Measurements from ENCODE around the gene DNAH11.
"Not testable (repeated sequence)": the region's sequence is repeated elsewhere in the genome, so short reads cannot be mapped to it uniquely, and the experiment has no call there.

The DNAH11 gene

DNA sequence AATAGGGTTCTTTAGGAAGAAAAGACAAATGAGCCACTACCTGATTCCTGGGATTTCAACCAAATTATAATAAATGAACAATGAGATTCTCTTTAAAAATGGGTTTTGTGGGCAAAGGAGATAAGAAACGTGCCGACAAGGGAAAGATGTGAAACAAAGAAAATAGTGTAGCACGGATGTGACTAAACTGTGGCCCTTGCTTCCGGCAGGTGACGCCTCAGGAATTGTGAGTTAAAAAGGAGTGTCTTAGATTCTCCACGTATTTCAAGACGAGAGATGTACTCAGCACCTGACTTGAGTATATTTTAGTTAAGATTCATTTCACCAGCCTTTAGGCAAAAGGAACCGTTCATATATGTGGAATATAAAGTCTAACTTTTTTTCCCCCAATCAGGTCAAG, 75.9 kb downstream of the DNAH11 start:
- no peak for DNase-seq (ENCODE audit: low read depth in 2 of 2)

DNA sequence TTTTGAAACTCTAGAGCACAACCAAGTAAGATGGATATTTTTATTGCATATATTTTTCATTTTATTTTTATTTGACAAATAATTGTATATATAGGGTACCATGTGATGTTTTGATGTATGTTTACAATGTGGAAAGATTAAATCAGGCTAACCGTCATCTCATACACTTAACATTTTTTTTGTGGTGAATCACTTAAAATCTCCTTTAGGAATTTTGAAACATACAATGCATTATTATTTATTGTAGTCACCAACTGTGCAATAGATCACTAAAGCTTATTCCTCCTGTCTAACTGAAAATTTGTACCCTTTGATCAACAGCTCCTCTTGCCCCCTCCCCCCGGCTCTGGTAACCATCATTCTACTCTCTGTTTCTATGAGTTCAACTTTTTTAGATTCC, 77.2 kb downstream of the DNAH11 start:
- DNase-seq (ENCODE audit: low read depth in 2 of 2), result no peak

DNA sequence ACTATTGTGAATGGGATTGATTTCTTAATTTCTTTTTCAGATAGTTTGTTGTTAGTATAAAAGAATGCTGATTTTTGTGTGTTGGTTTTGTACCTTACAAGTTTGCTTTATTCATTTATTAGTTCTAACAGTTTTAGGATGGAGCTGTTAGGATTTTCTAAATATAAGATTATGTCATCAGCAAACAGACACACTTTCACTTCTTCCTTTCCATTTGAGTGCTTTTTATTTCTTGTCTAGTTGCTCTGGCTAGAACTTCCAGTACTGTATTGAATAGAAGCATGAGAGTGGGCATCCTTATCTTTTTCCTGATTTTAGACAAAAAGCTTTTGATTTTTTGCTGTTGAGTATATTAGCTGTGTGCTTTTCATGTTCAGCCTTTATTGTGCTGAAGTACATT, 81.5 kb downstream of the DNAH11 start:
- no peak for DNase-seq (ENCODE audit: low read depth in 2 of 2)

DNA sequence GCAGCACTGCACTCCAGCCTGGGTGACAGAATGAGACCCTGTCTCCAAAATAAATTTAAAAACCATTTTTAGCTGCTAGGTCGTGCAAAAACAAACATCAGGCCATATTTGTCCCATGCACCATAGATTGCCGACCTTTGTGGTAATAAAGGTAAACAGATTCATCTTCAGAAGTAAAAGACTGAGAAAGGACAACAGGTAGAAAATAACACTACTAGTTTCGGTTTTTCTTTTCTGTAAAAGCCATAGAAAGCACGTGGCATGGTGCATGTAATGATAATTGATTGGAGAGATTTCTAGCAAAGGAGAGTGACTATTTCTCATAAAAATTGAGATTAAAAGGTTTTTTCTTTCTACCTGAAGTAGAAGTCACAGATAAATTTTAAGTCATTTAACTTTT, 93.9 kb downstream of the DNAH11 start:
- no peak for DNase-seq (ENCODE audit: low read depth in 2 of 2)

DNA sequence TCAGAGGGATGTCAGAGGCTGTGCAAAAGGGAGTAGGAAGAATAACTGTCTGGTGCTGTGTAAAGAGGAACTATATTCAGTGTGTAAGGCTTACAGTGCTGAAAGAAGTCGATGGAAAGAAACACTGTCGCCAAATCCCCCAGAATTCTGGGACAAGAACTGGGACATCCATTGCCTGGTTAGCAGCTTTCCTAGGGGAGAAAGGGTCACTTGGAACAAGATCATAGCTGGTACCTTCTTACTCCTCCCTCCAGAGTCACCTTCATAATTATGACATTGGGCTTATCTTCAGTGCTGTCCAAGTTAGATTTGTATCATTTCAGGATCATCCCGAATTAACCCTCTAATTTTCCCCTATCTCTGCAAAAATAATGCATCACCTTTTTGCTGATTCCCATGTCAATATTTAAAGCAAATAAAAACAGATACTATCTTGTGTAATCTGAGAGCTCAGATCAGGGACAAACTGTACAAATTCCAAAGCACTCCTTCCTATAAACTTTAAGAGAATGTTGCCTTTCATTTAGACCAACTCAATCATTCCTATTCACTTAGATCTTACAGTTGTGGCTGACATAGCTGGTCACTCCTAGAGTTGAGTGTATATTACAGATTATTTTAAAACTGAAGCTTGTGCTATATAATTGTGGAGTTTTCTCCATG, 96.5 kb downstream of the DNAH11 start:
- DNase-seq (ENCODE audit: low read depth in 2 of 2), result no peak

DNA sequence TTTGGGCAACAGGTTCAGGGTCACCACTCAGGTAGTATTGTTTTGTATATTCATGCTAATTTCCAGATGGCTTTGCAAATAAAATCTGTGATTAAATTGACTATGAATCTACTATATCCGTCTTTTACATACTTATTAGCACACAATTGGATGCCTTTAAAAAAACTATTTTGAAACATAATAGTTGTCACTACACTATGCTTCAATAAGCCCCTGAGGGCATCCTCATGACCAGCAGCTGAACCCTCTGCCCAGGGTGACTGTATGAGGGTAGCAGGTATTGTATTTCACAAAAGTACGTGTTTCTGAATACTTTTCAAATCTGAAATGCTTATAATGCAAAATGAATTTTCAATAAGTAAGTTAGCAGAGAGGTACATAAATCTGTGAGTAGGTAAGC, 97.3 kb downstream of the DNAH11 start:
- no peak for DNase-seq (ENCODE audit: low read depth in 2 of 2)

DNA sequence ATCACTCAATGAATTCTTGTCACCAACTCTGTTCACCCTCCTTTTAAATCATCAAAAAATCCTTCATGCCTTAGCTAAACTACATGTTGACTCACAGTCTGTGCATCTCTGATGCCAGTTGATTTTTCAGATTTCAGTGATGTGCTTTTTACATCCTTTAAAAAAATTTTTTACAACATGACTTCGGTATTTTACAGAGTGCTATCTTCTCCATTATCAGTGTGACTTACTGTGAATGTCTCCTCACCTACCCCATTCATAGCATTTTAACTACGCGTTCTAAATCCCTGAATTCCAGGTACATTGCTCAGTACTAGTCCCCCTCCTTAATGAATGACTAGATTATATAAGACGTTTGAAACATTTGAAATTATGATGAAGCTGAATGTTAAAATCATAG, 98.7 kb downstream of the DNAH11 start:
- no peak for DNase-seq (ENCODE audit: low read depth in 2 of 2)

DNA sequence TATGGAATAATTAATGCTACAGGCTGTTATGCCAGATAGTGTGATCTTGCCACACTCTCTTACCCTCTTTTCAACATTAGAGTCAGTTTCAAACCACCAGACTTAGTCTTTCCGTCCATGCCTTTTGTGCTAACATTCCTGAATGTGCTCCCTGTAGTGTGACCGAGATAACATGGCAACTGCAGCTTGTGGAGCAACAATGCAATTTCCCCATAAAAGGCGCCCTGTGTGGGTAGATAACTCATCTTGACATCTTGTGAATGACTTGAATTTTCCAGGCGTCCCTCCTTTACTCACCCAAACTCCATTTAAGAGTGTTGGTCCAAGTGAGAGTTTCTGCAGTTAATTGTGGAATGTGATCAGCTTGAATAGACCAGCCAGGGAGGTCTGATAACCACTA, 99.6 kb downstream of the DNAH11 start:
- DNase-seq (ENCODE audit: low read depth in 2 of 2), result no peak

DNA sequence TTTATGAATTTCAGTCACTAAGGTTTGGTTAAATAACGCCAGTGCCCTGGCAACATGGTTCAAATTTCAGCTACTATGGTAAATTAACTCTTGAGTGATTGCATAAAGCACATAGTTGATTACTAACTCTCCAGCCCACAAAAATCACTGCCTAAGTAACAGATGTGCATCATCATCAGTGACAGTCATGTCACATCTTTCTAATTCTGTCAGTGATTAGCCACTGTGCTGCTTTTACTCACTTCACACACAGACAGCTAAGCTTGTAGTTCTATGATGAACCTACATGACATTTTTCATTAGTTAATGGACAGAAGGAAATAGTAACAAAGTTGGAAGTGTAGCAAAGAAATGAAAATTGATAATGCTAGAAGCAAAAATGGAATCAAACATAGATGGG, 108.9 kb downstream of the DNAH11 start:
- DNase-seq (ENCODE audit: low read depth in 2 of 2), result no peak

DNA sequence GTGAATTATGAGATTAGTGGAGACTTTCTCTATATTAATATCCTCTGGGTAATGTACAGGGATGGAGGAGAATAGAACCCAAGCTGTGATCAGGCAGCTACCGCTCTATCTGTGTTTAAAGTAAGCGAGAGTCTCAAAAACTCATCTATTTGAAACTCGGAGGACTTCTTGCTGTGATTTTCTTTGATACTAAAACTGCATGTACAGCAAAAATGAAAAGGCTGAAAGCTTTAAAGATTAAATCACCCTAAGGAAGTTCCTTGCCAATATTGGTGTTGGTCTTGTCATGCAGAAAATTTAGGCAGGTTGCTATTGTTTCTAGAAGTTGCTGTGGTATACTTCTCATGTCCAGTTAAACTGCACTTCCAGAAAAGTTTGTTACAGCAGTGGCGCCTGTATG, 110.8 kb downstream of the DNAH11 start:
- no peak for DNase-seq (ENCODE audit: low read depth in 2 of 2)

DNA sequence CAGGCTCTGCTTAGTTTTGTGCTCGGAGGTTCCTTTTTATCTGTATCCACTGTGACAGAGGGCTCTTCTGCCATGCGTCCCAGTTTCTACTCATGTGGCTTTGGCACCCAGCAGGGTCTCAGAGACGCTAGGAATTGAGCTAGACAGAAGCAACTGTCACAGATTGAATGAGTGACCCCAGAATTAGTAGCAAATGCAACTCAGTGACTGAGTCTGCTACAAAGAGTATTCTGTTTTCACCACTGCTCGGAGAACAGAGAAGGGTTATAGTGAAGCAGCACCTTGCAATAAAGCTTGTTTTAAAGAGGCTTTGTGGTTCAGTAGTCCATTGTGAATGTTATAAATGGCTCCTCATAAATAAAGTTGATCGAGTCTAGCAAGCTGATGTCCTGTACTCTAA, 113.2 kb downstream of the DNAH11 start:
- DNase-seq (ENCODE audit: low read depth in 2 of 2), result no peak

DNA sequence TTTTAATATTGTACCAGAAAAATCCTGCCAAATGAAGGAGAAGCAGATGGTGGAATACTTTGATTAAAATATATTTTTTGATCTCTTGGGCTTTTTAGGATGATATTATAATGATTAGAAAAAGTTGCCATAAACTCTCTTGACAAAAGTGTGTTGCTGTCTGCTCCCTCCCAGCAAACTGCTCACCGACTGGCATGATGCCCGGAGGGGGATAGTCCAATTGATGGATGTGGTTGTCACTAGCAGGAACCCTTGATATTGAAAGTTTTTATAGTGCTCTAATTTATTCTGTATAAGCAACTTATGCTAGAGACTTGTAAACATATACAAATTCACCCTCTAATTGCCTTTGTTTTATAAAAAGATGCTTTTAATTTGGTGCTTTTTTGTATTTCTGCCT, 114.0 kb downstream of the DNAH11 start:
- DNase-seq (ENCODE audit: low read depth in 2 of 2), result no peak

DNA sequence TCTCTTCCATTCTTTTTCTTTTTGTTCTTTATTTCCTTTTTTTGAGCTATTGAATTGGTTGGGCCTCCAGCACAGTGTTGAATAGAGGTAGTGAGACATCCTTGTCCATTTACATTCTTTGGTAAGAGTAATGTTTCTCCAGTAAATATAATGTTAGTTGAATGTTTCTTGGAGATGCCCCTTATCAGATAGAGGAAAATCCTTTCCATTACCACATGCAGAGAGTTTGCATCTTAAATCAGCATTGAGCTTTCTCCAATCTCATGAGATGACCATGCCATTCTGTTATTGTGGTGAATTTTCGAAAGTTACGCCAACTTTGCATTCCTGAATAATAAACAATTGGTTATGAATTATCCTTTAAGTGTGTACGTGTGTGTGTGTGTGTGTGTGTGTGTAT, 127.7 kb downstream of the DNAH11 start:
- DNase-seq (ENCODE audit: low read depth in 2 of 2), result no peak

DNA sequence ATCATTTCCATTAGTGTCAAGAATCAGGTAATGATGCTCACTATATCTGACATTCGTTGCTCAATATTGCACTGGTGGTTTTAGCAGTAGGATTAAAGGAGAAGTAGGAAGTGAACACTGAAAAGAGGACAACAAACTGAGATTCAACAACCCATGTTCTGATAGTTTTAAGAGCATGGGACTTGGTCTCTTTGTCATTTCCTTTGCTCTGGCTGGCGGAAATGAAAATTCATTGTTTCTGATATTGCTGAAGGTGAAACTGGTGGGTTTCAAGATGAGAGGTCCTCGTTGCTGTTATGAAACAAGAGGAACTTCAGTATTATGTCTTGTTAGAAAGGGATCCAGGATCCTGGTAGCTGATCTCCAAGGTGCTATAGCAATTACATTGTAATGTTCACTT, 129.0 kb downstream of the DNAH11 start:
- DNase-seq (ENCODE audit: low read depth in 2 of 2), result no peak

DNA sequence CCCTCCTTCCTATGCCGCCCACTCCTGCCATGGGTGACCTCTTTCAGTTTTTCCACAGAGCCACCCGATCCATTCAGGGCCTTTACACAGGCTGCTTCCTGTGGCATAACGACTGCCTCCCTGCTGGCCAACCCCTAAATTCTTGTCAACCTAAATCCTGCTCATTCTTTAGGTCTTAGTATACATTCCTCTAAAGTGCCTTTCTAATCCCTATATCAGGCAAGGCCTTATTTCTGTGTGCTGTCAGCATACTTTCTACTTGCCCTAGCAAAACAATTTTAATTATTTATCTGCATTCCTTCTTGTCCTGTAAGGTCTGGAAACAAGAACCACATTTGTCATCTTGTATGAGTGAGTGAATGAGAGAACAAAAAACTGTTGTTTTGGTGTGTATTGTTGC, 132.4 kb downstream of the DNAH11 start:
- no peak for DNase-seq (ENCODE audit: low read depth in 2 of 2)

DNA sequence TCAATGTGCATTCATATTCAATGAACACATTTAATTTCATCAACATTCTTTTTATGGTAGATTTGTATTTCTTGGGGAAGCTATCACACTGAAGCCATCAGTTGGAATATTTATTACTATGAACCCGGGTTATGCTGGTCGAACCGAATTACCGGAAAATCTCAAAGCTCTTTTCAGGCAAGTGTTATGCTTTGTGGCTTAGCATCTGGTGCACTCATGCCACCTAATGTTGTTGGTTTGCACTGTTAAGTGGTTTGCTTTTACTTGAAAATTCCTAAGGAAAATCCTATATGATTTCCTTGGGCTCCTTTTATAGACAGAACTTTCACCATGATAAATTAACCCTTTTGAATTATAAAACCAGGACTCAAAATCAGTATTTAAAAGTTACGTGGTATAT, 147.9 kb downstream of the DNAH11 start:
- DNase-seq (ENCODE audit: low read depth in 2 of 2), result no peak

DNA sequence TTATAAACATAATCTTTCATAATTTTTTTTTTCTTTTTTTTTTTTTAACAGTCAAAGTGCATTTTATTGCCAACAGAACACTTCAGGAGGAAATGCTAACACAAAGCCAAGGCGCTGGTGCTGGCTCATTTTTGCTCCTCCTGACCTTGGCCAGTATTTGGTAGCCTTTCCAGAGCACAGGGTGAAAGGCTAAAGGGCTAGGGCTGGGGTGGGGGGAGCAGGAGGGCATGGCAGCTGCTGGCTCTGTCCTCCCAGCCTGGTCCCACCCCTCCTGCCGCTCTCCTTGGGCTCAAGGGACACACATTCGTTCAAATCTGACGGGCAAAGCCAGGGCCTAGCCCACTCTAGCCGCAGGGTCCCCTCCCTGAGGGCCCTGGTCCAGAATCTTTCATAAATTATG, 148.3 kb downstream of the DNAH11 start:
- DNase-seq (ENCODE audit: low read depth in 2 of 2), result not testable (repeated sequence)

DNA sequence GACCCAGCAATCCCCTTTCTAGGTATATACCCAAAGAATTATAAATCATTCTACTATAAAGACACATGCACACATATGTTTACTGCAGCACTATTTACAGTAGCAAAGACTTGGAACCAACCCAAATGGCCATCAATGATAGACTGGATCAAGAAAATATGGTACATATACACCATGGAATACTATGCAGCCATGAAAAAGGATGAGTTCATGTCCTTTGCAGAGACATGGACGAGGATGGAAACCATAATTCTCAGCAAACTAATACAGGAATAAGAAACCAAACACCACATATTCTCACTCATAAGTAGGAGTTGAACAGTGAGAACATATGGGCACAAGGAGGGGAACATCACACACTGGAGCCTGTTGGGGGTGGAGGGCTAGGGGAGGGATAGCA, 157.7 kb downstream of the DNAH11 start:
- DNase-seq (ENCODE audit: low read depth in 2 of 2), result not testable (repeated sequence)

DNA sequence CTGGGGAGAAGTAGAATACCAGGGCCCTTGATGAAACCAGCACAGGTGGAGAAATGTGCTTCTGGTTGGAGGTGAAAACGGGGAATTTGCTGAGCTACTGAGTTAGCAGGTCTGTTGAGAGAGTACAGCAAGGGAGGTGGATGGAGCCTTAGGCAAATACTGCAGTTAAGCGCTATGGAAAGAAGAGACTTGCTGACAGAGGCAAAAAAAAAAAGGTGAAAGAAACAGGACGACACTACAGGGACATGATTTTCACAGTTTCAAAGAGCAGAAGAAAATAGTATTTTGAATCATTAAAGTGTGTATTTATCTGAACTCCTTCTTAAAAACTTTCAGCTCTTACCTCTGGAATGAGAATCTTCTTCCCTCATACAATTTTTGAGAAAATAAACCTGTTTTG, 159.5 kb downstream of the DNAH11 start:
- DNase-seq (ENCODE audit: low read depth in 2 of 2), result no peak

DNA sequence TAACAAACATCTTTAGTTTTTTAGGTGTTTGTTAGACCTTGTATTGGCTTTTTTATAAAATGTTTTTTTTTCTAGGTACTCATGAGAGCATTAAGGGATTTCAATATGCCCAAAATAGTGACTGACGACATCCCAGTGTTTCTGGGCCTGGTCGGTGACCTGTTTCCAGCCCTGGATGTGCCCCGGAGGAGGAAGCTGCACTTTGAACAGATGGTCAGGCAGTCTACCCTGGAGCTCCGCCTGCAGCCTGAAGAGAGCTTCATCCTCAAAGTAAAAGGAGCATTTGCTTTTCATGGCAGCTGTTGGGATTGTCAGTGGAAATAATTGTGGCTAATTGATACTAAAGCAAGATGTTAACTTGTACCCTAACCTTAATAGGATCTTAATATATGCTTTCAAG, 161.5 kb downstream of the DNAH11 start:
- no peak for DNase-seq (ENCODE audit: low read depth in 2 of 2)

DNA sequence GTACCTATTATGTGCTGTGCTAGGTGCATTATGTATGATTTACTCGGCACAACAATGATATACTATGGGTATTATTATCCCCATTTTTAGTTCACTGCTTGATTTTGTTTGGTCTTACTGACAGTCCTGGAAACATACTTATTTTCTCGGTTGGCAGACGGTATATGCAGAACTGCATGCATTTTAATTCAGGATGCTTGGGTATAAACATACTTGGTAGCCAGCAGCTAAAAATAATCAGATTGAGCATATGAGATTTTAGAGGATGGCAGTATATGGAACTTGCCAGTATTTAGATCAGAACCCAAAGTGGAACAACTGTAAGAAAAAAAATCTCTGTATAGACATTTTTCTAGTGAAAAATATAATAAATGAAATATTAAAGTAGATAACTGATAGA, 163.3 kb downstream of the DNAH11 start:
- no peak for DNase-seq (ENCODE audit: low read depth in 2 of 2)

DNA sequence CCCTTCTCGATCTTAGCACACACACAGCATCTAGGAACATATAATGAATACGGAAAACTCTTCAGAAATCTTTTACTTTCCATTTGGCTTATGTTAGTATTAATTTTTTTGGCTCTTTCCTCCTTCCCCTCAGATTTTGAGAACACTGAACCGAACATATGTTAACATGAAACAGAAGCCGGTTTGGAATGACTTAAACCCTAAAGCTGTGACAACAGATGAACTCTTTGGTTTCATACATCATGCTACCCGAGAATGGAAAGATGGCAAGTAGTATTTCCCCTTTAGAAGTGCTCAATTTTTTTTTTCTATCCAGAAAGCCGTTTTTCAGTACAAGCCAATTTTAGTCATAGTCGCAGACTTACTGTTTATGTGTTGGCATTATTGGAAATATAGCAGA, 164.7 kb downstream of the DNAH11 start:
- DNase-seq (ENCODE audit: low read depth in 2 of 2), result no peak

DNA sequence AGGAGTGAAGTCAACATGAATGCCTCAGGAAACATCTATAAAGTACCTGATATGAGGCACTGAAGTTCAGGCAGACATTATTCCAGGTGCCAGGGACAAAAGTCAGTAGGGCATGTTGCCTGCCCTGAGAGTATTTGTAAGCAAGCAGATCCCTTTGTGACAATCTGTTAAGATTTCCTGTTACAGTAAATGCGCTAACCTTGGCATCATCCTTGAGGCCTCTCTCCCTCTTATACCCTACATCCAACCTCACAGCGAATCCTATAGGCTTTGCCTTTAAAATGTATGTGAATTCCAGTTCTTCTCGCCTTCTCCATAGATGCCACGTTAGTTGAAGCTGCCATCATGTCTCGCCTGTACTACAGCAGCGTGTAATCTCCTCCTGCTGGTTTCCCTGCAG, 165.3 kb downstream of the DNAH11 start:
- DNase-seq (ENCODE audit: low read depth in 2 of 2), result no peak

DNA sequence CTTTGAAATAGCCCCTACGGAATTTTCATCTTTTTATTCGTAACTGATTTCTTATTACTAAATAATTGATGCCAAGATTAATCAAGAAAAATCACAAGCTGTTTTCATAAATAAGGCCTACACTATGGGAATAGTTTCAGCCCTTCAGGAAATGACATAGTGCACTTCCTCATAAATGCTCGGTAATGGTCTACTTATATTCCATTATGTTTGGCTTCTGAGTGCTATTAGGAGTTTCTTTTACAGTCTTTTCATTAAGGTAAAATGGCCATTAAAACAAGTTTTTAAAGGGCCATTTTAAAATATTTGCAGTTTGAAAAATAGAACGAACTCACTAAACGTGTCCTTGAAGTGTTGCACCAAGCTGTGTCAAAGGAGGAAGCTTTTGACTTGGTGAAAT, 174.5 kb downstream of the DNAH11 start:
- no peak for DNase-seq (ENCODE audit: low read depth in 2 of 2)

DNA sequence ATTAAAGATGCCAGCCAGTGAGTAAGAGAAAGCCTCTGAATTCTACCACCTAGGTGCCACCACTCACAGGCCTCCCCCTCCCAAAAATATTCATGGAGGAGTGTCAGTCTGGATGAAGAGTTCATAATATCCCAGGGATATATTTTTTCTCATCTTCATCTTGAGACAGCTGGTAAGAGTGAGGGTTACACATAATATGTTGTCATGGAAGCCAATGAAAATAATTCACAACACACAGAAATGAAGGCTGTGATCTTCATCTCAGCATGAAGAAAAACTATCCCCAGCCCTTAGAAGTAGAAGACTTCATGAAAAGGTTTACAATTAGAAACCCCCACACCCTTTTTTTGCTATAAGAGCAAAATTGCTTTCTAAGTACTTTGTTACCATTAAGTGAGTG, 175.6 kb downstream of the DNAH11 start:
- no peak for DNase-seq (ENCODE audit: low read depth in 2 of 2)
